GM12801 (cell line): Measurements from ENCODE around the gene PRDM1.

Experiments used
- TF ChIP-seq, protein P1 (sequence below): IDR thresholded peaks from one replicate; pipeline ENCODE4 v1.5.1; 2011; ENCODE audit warnings: control low read depth; ENCODE audit not compliant: insufficient read length; ENCODE audit errors: extremely low read depth

Gene PRDM1

DNA sequence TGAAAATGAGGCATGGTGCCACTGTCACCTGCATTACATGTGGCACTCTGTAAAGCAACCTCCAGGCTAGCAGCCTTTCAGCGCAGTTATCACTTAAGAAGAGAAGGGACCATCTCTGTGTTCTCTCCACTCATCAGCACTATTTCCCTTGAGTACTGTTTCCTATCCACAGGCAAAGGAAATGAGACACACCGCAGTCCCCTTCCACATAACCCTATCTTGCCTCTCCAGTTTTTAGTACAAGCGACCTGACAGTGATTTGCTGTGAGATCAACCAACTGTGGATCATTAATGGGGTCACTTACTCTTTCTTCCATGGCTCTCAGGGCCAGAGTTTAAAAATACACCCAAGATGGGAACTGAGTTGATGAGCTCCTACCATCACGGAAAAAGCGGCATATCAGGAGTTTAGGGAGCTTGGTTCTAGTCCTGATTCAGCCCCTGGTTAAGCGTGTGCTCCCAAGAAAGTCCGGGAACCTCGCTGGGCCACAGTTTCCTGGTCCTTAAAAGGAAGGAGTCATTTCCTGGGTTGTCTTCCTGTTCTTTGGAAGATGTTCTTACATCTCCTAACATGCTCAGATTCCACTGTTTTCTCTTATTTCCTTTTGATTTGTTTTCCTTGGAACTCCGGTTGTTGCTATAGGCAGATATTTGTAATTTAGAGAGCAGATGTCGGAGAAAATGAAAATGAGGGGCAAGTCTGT, 27.3 kb downstream of the PRDM1 start:
- TF ChIP-seq, protein P1, sequence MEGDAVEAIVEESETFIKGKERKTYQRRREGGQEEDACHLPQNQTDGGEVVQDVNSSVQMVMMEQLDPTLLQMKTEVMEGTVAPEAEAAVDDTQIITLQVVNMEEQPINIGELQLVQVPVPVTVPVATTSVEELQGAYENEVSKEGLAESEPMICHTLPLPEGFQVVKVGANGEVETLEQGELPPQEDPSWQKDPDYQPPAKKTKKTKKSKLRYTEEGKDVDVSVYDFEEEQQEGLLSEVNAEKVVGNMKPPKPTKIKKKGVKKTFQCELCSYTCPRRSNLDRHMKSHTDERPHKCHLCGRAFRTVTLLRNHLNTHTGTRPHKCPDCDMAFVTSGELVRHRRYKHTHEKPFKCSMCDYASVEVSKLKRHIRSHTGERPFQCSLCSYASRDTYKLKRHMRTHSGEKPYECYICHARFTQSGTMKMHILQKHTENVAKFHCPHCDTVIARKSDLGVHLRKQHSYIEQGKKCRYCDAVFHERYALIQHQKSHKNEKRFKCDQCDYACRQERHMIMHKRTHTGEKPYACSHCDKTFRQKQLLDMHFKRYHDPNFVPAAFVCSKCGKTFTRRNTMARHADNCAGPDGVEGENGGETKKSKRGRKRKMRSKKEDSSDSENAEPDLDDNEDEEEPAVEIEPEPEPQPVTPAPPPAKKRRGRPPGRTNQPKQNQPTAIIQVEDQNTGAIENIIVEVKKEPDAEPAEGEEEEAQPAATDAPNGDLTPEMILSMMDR, result no peak

DNA sequence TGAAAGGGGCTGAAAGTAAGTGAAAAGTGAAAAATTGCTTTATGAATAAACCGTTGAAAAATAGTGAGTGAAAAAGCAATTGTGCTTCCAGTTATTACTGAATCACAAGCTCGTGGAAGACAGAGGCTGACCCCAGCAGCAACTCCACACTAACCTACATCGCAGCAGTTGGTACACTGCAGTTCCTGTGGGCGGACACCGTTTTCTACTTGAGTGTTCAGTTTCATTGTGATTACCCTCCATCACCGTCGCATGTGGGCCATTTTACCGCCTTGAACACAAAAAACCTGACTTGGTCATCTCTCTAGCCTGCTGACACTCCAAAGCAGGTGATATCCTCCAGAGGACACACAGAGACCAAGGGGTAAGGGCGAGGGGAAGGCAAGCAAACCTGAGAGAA, 28.4 kb downstream of the PRDM1 start:
- TF ChIP-seq, protein P1, result no peak

DNA sequence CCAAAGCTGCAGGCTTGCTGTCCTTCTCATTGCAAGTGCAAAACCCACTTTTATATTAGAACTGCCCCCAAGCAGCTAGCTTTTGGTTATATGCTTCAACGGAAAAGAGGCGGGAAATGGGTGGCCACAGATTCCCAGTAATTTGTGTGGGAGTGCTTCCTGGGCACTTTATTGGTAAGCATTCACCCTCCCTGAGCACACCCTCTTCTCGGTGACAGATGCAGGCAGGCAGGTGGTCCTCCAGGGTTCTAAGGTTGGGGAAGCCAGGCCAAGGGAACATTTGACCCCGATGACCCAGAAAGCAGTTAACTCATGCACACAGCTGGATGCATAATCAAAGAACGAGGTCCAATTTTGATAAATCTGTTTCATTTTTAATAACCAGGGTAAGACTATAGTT, 29.1 kb downstream of the PRDM1 start:
- TF ChIP-seq, protein P1, result no peak

DNA sequence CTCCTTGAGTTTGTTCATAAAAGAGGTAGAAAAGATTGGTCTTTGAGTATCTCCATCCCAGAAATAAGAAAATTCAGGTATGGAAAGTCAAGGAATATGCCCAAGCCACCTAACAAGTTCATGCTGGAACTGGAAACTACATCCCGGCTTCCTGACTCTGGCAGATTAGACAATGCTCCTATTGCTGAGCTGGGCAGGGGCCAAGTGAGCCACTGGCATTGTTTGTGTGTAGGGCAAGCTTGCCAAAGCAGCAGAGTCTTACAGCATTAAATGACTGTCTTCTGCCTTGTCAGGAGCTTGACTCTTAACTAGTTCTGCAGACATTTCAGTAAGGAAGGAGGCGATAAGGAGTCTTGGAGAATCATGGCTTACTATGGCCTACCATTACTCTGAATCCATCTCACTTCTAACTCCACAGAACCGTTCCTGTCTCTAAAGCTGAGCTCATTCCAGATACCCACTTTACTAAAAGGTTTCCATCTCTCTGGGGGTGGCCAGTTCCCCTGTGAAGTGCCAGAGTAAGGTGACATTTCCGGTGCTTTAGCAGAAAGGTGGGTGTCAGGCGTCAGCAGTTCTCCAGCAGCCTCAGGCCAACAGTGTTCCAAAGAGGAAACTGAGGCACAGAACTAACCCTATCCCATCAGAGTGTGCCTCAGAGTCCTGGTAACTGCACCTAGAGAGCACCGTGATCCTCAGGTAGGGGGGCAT, 30.1 kb downstream of the PRDM1 start:
- TF ChIP-seq, protein P1, result no peak

DNA sequence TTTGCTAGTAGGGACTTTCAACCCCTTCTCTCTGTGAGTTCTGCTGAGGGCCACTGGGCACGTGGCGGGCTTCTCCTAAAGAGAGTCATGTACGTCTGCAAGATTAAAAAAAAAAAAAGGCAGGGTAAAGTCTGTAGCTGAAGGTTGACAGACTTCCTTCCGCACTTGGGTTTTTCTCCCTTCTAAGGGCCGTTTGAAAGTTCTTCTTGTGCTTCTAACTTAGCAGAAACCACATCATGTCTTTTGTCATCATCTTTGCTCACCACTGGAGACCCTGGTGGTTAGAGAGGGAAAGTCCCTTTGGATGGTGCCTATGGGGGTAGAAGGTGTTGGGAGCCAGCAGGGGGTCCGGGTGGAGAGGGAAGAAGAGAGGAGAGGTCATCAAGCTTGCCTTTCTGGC, 31.4 kb downstream of the PRDM1 start:
- TF ChIP-seq, protein P1, result no peak

DNA sequence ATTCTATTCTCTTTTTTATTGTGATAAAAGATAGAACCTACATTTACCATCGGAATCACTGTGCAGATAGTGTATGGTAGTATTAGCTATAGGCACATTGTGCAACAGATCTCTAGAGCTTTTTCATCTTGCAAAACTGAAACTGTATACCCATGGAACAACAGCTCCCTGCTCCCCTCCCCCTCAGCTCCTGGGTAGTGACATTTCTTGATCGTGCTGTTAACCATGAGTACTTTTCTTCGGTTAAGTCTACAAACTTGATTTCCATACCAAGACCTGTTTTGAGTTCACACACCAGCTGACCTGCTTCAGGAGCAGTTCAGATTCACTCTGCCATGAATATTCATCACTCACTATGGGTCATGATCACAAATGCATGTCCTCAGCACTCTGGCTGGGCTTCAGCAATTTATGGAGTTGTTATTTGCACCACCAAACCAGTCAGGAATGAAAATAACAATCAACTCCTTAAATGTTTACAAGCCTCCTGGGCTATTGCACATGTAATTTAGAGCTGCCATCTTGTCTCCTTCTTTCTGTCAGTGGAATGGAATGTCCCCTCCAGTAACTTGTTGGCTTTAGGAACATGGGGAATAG, 32.8 kb downstream of the PRDM1 start:
- TF ChIP-seq, protein P1, result no peak

DNA sequence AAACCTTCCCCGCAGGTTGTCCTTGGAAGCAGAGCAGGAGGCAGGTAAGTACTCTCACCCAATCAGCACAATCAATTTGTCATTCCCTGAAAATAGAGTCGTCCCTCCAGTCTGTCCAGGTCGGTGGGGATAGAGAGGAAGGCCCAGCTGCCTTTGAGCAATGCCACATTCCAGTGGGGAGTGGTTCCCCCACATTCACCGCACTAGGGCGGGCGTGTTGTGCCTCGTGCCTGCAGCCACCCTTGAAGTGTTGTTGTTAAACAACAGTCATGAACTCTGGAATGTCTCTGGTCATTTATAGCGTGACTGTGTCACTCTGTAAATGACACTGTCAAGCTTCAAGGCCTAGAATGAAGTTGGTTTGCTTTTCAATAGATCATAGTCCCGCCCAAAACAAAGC, 33.4 kb downstream of the PRDM1 start:
- TF ChIP-seq, protein P1, result no peak
